C4-2B (cell line): ENCODE measurements around the gene SEC22C.

Source experiments
- CTCF ChIP-seq: fragments of 450-650 bp; conservative IDR thresholded peaks from 2 replicates; pipeline ENCODE4 v1.5.1; 2017; ENCODE audit warnings: mild to moderate bottlenecking
- ZFX ChIP-seq: fragments of 450-650 bp; IDR thresholded peaks from 2 replicates; pipeline ENCODE4 v1.6.1; 2017

- TF ChIP-seq CTCF, result no peak
- TF ChIP-seq ZFX, result no peak
Observed at GRCh38 chr3:42525736-42526345, 55.9 kb downstream of the SEC22C start.
